Measurements from ENCODE around the gene PSENEN. TPM values are rescaled to one million over a fixed set of nuclear protein-coding genes. Genes with fewer than 3 reads are reported as not detected.

PSENEN gene
- polyA plus RNA-seq, 2 of the 4 experiments (the other 2 are of a cell fraction): 111 to 191 TPM

GRCh38 chr19:35725216-35725861 lies 20.1 kb upstream of the PSENEN start:
- no peak for TF ChIP-seq KDM5A (IDR thresholded peaks at IDR 0.05)
- TF ChIP-seq MAZ (IDR thresholded peaks at IDR 0.05; ENCODE audit: borderline replicate concordance, low read depth, low read length): no peak
- no peak for TF ChIP-seq CBX2 (IDR thresholded peaks at IDR 0.05; ENCODE audit: borderline replicate concordance, low read depth)
- TF ChIP-seq, protein P1, sequence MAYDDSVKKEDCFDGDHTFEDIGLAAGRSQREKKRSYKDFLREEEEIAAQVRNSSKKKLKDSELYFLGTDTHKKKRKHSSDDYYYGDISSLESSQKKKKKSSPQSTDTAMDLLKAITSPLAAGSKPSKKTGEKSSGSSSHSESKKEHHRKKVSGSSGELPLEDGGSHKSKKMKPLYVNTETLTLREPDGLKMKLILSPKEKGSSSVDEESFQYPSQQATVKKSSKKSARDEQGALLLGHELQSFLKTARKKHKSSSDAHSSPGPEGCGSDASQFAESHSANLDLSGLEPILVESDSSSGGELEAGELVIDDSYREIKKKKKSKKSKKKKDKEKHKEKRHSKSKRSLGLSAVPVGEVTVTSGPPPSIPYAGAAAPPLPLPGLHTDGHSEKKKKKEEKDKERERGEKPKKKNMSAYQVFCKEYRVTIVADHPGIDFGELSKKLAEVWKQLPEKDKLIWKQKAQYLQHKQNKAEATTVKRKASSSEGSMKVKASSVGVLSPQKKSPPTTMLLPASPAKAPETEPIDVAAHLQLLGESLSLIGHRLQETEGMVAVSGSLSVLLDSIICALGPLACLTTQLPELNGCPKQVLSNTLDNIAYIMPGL (CRISPR knock-in tag; IDR thresholded peaks at IDR 0.05; ENCODE audit: borderline replicate concordance): no peak
- no peak for TF ChIP-seq TFCP2L1 (CRISPR knock-in tag; IDR thresholded peaks at IDR 0.05)
- TF ChIP-seq PHF8 (IDR thresholded peaks at IDR 0.05; ENCODE audit: borderline replicate concordance, low read depth): no peak
- TF ChIP-seq FOSB (CRISPR knock-in tag; IDR thresholded peaks at IDR 0.05): no peak
- TF ChIP-seq HEYL (CRISPR knock-in tag; IDR thresholded peaks at IDR 0.05): no peak
- no peak for TF ChIP-seq HOXA7 (CRISPR knock-in tag; IDR thresholded peaks at IDR 0.05)
- no peak for TF ChIP-seq FOSL2 (IDR thresholded peaks at IDR 0.05)
- TF ChIP-seq FOSL2 (CRISPR knock-in tag; IDR thresholded peaks at IDR 0.05): no peak
- no peak overlapping the region for H3K27ac ChIP-seq
- no peak overlapping the region for H3K4me3 ChIP-seq
- H3K9me3 ChIP-seq: no peaks in the 10 kb centered on the region
- H3K4me1 ChIP-seq: no peaks in the 10 kb centered on the region
- ATAC-seq: no peak
- CTCF ChIA-PET: interaction anchor here (0.9 to 3.0 kb wide), 7 partner anchors 9 to 206 kb away, joined by 3 to 18 read pairs (median 3); no protein-coding TSS in a partner anchor
- no peak overlapping the region for H3K4me2 ChIP-seq
- WGBS (ENCODE audit: missing lambda C conversion rate): 94% methylated on average over 23 of the region's 23 CpGs
- FAIRE-seq: no peak
- POLR2A ChIA-PET: no interaction called here
- DNase-seq (ENCODE audit: low read depth in 1 of 2, low spot score in 1 of 2): no peak

- Histone ChIP-seq H3K9me3 (no peaks in the 10 kb centered on the region), H3K4me1 (no peaks in the 10 kb centered on the region), H3K4me2 (no peak overlapping the region), H3K4me3 (no peak overlapping the region), H3K27ac (no peak overlapping the region)
- POLR2A ChIA-PET: interaction anchor here (0.6 to 1.9 kb wide), 5 partner anchors 9 to 28 kb away, joined by 3 to 6 read pairs (median 4); no protein-coding TSS in a partner anchor
- CTCF ChIA-PET: interaction anchor here (0.6 to 3.2 kb wide), 12 partner anchors 10 to 217 kb away, joined by 3 to 32 read pairs (median 4); no protein-coding TSS in a partner anchor
- 94% methylated on average over 25 of the region's 25 CpGs for WGBS (ENCODE audit: missing lambda C conversion rate)
- FAIRE-seq (no peak), ATAC-seq (no peak), DNase-seq (ENCODE audit: low read depth in 1 of 2, low spot score in 1 of 2) (no peak)
- no peak for TF ChIP-seq RCOR1 (IDR thresholded peaks at IDR 0.05; ENCODE audit: low read depth, low read length)
- TF ChIP-seq HDAC2 (IDR thresholded peaks at IDR 0.05): no peak
- TF ChIP-seq GATA3 (IDR thresholded peaks at IDR 0.05; ENCODE audit: borderline replicate concordance): no peak
- no peak for TF ChIP-seq HOXB5 (CRISPR knock-in tag; IDR thresholded peaks at IDR 0.05)
- no peak for TF ChIP-seq RNF2 (IDR thresholded peaks at IDR 0.05; ENCODE audit: borderline replicate concordance, low read depth)
- no peak for TF ChIP-seq PBX3 (IDR thresholded peaks at IDR 0.05)
- no peak for TF ChIP-seq SREBF2 (IDR thresholded peaks at IDR 0.05)
- TF ChIP-seq, protein P1 (CRISPR knock-in tag; IDR thresholded peaks at IDR 0.05; ENCODE audit: borderline replicate concordance): no peak
- TF ChIP-seq, protein P2, sequence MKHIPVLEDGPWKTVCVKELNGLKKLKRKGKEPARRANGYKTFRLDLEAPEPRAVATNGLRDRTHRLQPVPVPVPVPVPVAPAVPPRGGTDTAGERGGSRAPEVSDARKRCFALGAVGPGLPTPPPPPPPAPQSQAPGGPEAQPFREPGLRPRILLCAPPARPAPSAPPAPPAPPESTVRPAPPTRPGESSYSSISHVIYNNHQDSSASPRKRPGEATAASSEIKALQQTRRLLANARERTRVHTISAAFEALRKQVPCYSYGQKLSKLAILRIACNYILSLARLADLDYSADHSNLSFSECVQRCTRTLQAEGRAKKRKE (CRISPR knock-in tag; IDR thresholded peaks at IDR 0.05; ENCODE audit: low read depth): no peak
- TF ChIP-seq ZNF302 (CRISPR knock-in tag; IDR thresholded peaks at IDR 0.05): no peak
- TF ChIP-seq TFCP2L1 (CRISPR knock-in tag; IDR thresholded peaks at IDR 0.05): no peak
- TF ChIP-seq RFX5 (IDR thresholded peaks at IDR 0.05): no peak
- no peak for TF ChIP-seq EHMT2 (IDR thresholded peaks at IDR 0.05; ENCODE audit: low read depth)
- TF ChIP-seq ELK1 (IDR thresholded peaks at IDR 0.05; ENCODE audit: low read depth, low read length): no peak
- TF ChIP-seq, protein P3, sequence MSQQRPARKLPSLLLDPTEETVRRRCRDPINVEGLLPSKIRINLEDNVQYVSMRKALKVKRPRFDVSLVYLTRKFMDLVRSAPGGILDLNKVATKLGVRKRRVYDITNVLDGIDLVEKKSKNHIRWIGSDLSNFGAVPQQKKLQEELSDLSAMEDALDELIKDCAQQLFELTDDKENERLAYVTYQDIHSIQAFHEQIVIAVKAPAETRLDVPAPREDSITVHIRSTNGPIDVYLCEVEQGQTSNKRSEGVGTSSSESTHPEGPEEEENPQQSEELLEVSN (IDR thresholded peaks at IDR 0.05; ENCODE audit: borderline replicate concordance, low read depth): no peak
- TF ChIP-seq SMC3 (IDR thresholded peaks at IDR 0.05): no peak
- TF ChIP-seq FOSL2 (IDR thresholded peaks at IDR 0.05): no peak
- no peak for TF ChIP-seq FOSL2 (CRISPR knock-in tag; IDR thresholded peaks at IDR 0.05)
These were observed 18.1 kb upstream of the PSENEN start for GRCh38 chr19:35727053-35727955.

All from A549 (cell line).